PC-3 (cell line): ENCODE results near the gene LGALS4. TPM values are rescaled to one million over a fixed set of nuclear protein-coding genes. Genes with fewer than 3 reads are reported as not detected.
"Not testable (repeated sequence)": the region's sequence is repeated elsewhere in the genome, so short reads cannot be mapped to it uniquely, and the experiment has no call there.

Source experiments
- ATAC-seq: fragments of 200-7000 bp; cut with Tn5 transposase; 2 replicates; pipeline ENCODE4 v1.9.1; 2020; ENCODE audit warnings: mild to moderate bottlenecking, moderate library complexity
- BruUV-seq: library from RNA; stranded (reverse); fragments of 400-500 nt; replicated peaks from 2 replicates; lab custom pipeline; 2021; lab: Mats Ljungman, UMichigan
- CTCF ChIA-PET: fragments of 300-600 bp; sonication (Branson Sonifier 250); formaldehyde crosslinking; loops from one replicate; lab custom pipeline; 2022; ENCODE audit warnings: antibody characterized with exemption; lab: Charles Lee
- POLR2A ChIA-PET: fragments of 300-600 bp; sonication (Branson Sonifier 250); formaldehyde crosslinking; loops from one replicate; lab custom pipeline; 2022; ENCODE audit warnings: antibody characterized with exemption; ENCODE audit not compliant: unreplicated experiment; lab: Charles Lee
- DNase-seq: peaks from one replicate; pipeline ENCODE4 v3.0.0-alpha.2; 2015
- H2AFZ ChIP-seq: fragments of 300-600 bp; sonication (generic); 2 replicates; pipeline ENCODE4 v1.6.0; 2016; ENCODE audit warnings: antibody characterized with exemption, low read length
- H3F3A ChIP-seq: fragments of 300-600 bp; sonication (generic); one replicate; pipeline ENCODE4 v1.6.0; 2017; ENCODE audit warnings: antibody characterized with exemption, low read length, control low read depth, mild to moderate bottlenecking; ENCODE audit not compliant: unreplicated experiment
- H3K27ac ChIP-seq: fragments of 300-600 bp; sonication (generic); 2 replicates; pipeline ENCODE4 v1.5.1; 2016; ENCODE audit warnings: mild to moderate bottlenecking, low read length
- H3K27me3 ChIP-seq: fragments of 300-600 bp; sonication (generic); 2 replicates; pipeline ENCODE4 v1.6.1; 2016; ENCODE audit warnings: low read length, mixed read lengths
- H3K36me3 ChIP-seq: fragments of 300-600 bp; sonication (generic); 2 replicates; pipeline ENCODE4 v1.6.1; 2016; ENCODE audit warnings: low read depth, mixed run types, low read length, mixed read lengths
- H3K4me1 ChIP-seq: fragments of 300-600 bp; sonication (generic); 2 replicates; pipeline ENCODE4 v1.5.1; 2016; ENCODE audit warnings: low read length; ENCODE audit not compliant: insufficient read depth
- H3K4me2 ChIP-seq: fragments of 300-600 bp; sonication (generic); 2 replicates; pipeline ENCODE4 v1.6.0; 2016; ENCODE audit warnings: low read length
- H3K4me3 ChIP-seq: fragments of 300-600 bp; sonication (generic); 2 replicates; pipeline ENCODE4 v1.5.1; 2016; ENCODE audit warnings: mild to moderate bottlenecking, low read length, mixed read lengths
- H3K79me2 ChIP-seq: fragments of 300-600 bp; sonication (generic); 2 replicates; pipeline ENCODE4 v1.6.1; 2017; ENCODE audit warnings: low read length, mixed read lengths
- H3K9ac ChIP-seq: fragments of 300-600 bp; sonication (generic); 2 replicates; pipeline ENCODE4 v1.6.0; 2016; ENCODE audit warnings: mild to moderate bottlenecking, low read length
- H3K9me2 ChIP-seq: fragments of 300-600 bp; sonication (generic); replicated peaks from 2 replicates; pipeline ENCODE4 v1.6.1; 2016; ENCODE audit warnings: mixed run types, low read length, mixed read lengths
- H3K9me3 ChIP-seq: fragments of 300-600 bp; sonication (generic); 2 replicates; pipeline ENCODE4 v1.6.1; 2016; ENCODE audit warnings: low read length, mixed read lengths
- H4K20me1 ChIP-seq: fragments of 300-600 bp; sonication (generic); 2 replicates; pipeline ENCODE4 v1.6.1; 2016; ENCODE audit warnings: low read length, mixed read lengths
- CTCF ChIP-seq: fragments of 300-600 bp; sonication (generic); conservative IDR thresholded peaks from 2 replicates; pipeline ENCODE4 v1.5.1; 2017; ENCODE audit warnings: antibody characterized with exemption, low read depth, mild to moderate bottlenecking, low read length
- EZH2 ChIP-seq: fragments of 300-600 bp; sonication (generic); IDR thresholded peaks from one replicate; pipeline ENCODE4 v1.6.1; 2017; ENCODE audit warnings: antibody characterized with exemption, mild to moderate bottlenecking, low read length; ENCODE audit not compliant: unreplicated experiment
- EZH2phosphoT487 ChIP-seq: fragments of 300-600 bp; sonication (generic); IDR thresholded peaks from 2 replicates; pipeline ENCODE4 v1.6.1; 2018; ENCODE audit warnings: mild to moderate bottlenecking, antibody characterized with exemption, low read length, borderline replicate concordance
- intact Hi-C: fragments of 100-400 bp; cut with micrococcal nuclease; formaldehyde crosslinking; loops from 2 replicates; pipeline ENCODE4 v1.9.0; 2023
- total RNA-seq: library from RNA; depleted of rRNA; stranded (reverse); fragments of >200 nt; gene quantifications from 2 replicates; pipeline ENCODE4 v1.2.3, GENCODE V29; 2014

LGALS4 gene
- total RNA-seq, 1 experiment from 2014 or later: 0.51 TPM

GRCh38 chr19:38826856-38827551 lies 14.3 kb upstream of the LGALS4 start:
- Histone ChIP-seq H3K36me3 (no peaks in the 10 kb centered on the region), H3K4me3 (no peak overlapping the region), H3K9me2 (no peaks in the 10 kb centered on the region), H4K20me1 (no peaks in the 10 kb centered on the region), H3K4me1 (peaks cover 22% of the 10 kb centered on the region), H3K27me3 (no peaks in the 10 kb centered on the region), H3K79me2 (no peaks in the 10 kb centered on the region), H3K9me3 (no peaks in the 10 kb centered on the region), H2AFZ (no peak overlapping the region), H3K4me2 (no peak overlapping the region), H3F3A (no peaks in the 10 kb centered on the region), H3K9ac (no peak overlapping the region), H3K27ac (no peak overlapping the region)
- TF ChIP-seq EZH2phosphoT487 (no peak), EZH2 (no peak), CTCF (no peak)
- intact Hi-C loops: no loop called here
- DNase-seq: no peak
- CTCF ChIA-PET: no interaction called here
- no peak for ATAC-seq
- POLR2A ChIA-PET: no interaction called here
- BruUV-seq: no TSS peak

- H3F3A ChIP-seq, H3K9ac ChIP-seq, H3K4me3 ChIP-seq, H3K27me3 ChIP-seq, POLR2A ChIA-PET, BruUV-seq, H3K9me2 ChIP-seq, H4K20me1 ChIP-seq, H3K79me2 ChIP-seq, H3K9me3 ChIP-seq, intact Hi-C loops, H3K36me3 ChIP-seq, DNase-seq, H3K27ac ChIP-seq, H2AFZ ChIP-seq, H3K4me2 ChIP-seq, CTCF ChIA-PET, ATAC-seq: not testable (repeated sequence)
- peaks cover 13% of the 10 kb centered on the region for H3K4me1 ChIP-seq
Observed at GRCh38 chr19:38825936-38826335, 13.2 kb upstream of the LGALS4 start.

GRCh38 chr19:38821230-38821825 lies 8.6 kb upstream of the LGALS4 start:
- H3K9ac ChIP-seq, BruUV-seq, intact Hi-C loops, H2AFZ ChIP-seq, H3K9me3 ChIP-seq, CTCF ChIA-PET, H3K27me3 ChIP-seq, ATAC-seq, H3K4me3 ChIP-seq, H3K4me1 ChIP-seq, H3K36me3 ChIP-seq, H3K79me2 ChIP-seq, DNase-seq, H3K4me2 ChIP-seq, H3K27ac ChIP-seq, H3F3A ChIP-seq, H4K20me1 ChIP-seq, H3K9me2 ChIP-seq, POLR2A ChIA-PET: not testable (repeated sequence)
